Measurements from ENCODE around the gene ECHS1.

GRCh38 chr10:133328358-133329343 is 44.5 kb downstream of the ECHS1 start:
- no peak for TF ChIP-seq CTCF (IDR thresholded peaks at IDR 0.05; ENCODE audit: low read length)
- TF ChIP-seq EZH2 (IDR thresholded peaks at IDR 0.05; ENCODE audit: borderline replicate concordance, low read length), result no peak
